ENCODE measurements around the gene SNX27. TPM values are rescaled to one million over a fixed set of nuclear protein-coding genes. Genes with fewer than 3 reads are reported as not detected.

SNX27 gene
- total RNA-seq, 1 experiment from 2014 or later: 42.2 TPM

GRCh38 chr1:151579436-151580225 is 32.2 kb upstream of the SNX27 start (continued):
- TF ChIP-seq ZBTB33 (IDR thresholded peaks at IDR 0.05; ENCODE audit: extremely low read depth, insufficient replicate concordance, low read length): no peak

- Histone ChIP-seq H2AFZ (ENCODE audit: low read depth, low read length, poor library complexity, severe bottlenecking) (no peak overlapping the region), H3K4me2 (ENCODE audit: low read length) (no peak overlapping the region), H3K9ac (ENCODE audit: low read length) (no peak overlapping the region), H3K9me2 (ENCODE audit: insufficient read depth) (no peaks in the 10 kb centered on the region), H3K4me3 (replicated peaks in 1 of 2; ENCODE audit: low read depth in 1 of 2, low read length in 2 of 2) (no peak overlapping the region), H3K79me2 (ENCODE audit: insufficient read depth, low read length) (no peaks in the 10 kb centered on the region), H4K20me1 (ENCODE audit: insufficient read depth) (no peaks in the 10 kb centered on the region), H3K27ac (ENCODE audit: low read depth, low read length) (no peak overlapping the region), H3K27me3 (ENCODE audit: insufficient read depth, low read length) (no peaks in the 10 kb centered on the region), H3K9me3 (ENCODE audit: control insufficient read depth in 1 of 2, insufficient read depth in 1 of 2, low read depth in 1 of 2, low read length in 2 of 2) (no peaks in the 10 kb centered on the region), H3K4me1 (ENCODE audit: control insufficient read depth in 1 of 2, insufficient read depth in 2 of 2, low read length in 2 of 2) (peaks cover 15 to 40% of the 10 kb centered on the region in 2 experiments), H3K36me3 (ENCODE audit: control insufficient read depth in 1 of 2, insufficient read depth in 2 of 2, low read length in 2 of 2) (0 out of 4 replicates have a peak, but pooled peaks cover 0 to 3% of the 10 kb centered on the region in 2 experiments)
- BruUV-seq (replicated peaks): no TSS peak
- POLR2A ChIA-PET: no interaction called here
- ATAC-seq (no peak), DNase-seq (ENCODE audit: low read depth, low spot score) (no peak)
- no peak for TF ChIP-seq YY1 (IDR thresholded peaks at IDR 0.05; ENCODE audit: extremely low read depth, insufficient replicate concordance, low read depth, low read length)
- TF ChIP-seq ZNF274 (IDR thresholded peaks at IDR 0.05; ENCODE audit: low read depth, low read length): no peak
- no peak for TF ChIP-seq EGR1 (IDR thresholded peaks at IDR 0.05; ENCODE audit: low read depth)
- TF ChIP-seq POLR2A (IDR thresholded peaks at IDR 0.05; ENCODE audit: borderline replicate concordance, extremely low read depth, insufficient read depth, insufficient read length): no peak
- TF ChIP-seq ELF1 (IDR thresholded peaks at IDR 0.05; ENCODE audit: borderline replicate concordance, low read depth): no peak
- TF ChIP-seq CTCF (IDR thresholded peaks at IDR 0.05 in 2 of 3, conservative IDR thresholded peaks at IDR 0.05 in 1 of 3; ENCODE audit: borderline replicate concordance in 1 of 3, insufficient read depth in 1 of 3, low read depth in 2 of 3, low read length in 2 of 3): no peak
- no peak for TF ChIP-seq ATF3 (IDR thresholded peaks at IDR 0.05)
- TF ChIP-seq SRF (IDR thresholded peaks at IDR 0.05; ENCODE audit: low read depth): no peak
- no peak for TF ChIP-seq EZH2 (IDR thresholded peaks at IDR 0.05)
- no peak for TF ChIP-seq RAD21 (IDR thresholded peaks at IDR 0.05; ENCODE audit: low read depth)
- TF ChIP-seq MAX (IDR thresholded peaks at IDR 0.05): no peak
- RAD21 ChIA-PET (ENCODE audit: low non-redundant PET in 1 of 2, low total read pairs in 2 of 2, uncharacterized antibody in 2 of 2, unreplicated experiment in 2 of 2): no interaction called here
- intact Hi-C loops (cut with micrococcal nuclease): no loop called here
- CTCF ChIA-PET: no interaction called here
Measured at GRCh38 chr1:151581451-151581850, 30.4 kb upstream of the SNX27 start.

Measured in HCT116 (cell line).